GM23338 (cell line): ENCODE results near the gene CD58. TPM values are rescaled to one million over a fixed set of nuclear protein-coding genes. Genes with fewer than 3 reads are reported as not detected.
A peak's percentile ranks its signal among the peaks of the same experiment; 100 is the strongest.

Experiments
- ATAC-seq: fragments of 200-7000 bp; cut with Tn5 transposase; 3 replicates; pipeline ENCODE4 v1.9.1; 2020
- DNase-seq: peaks from one replicate; pipeline ENCODE4 v3.0.0-alpha.2; 2015; ENCODE audit warnings: low spot score
- H2AFZ ChIP-seq: fragments of 200-600 bp; sonication (generic); 2 replicates; pipeline ENCODE4 v1.8.0; 2016; ENCODE audit warnings: antibody characterized with exemption, mild to moderate bottlenecking, moderate library complexity
- H3F3A ChIP-seq: fragments of 200-600 bp; sonication (generic); replicated peaks from 2 replicates; pipeline ENCODE4 v1.8.0; 2017; ENCODE audit warnings: antibody characterized with exemption, mixed run types, low read depth
- H3K27ac ChIP-seq: fragments of 200-600 bp; sonication (generic); 2 replicates; pipeline ENCODE4 v1.6.1; 2016; ENCODE audit warnings: low read depth
- H3K27me3 ChIP-seq: fragments of 200-600 bp; sonication (generic); 2 replicates; pipeline ENCODE4 v1.8.0; 2016; ENCODE audit warnings: mild to moderate bottlenecking, mixed run types, moderate library complexity; ENCODE audit not compliant: insufficient read depth
- H3K36me3 ChIP-seq: fragments of 200-600 bp; sonication (generic); 2 replicates; pipeline ENCODE4 v1.8.0; 2016; ENCODE audit warnings: mild to moderate bottlenecking; ENCODE audit not compliant: insufficient read depth
- H3K4me1 ChIP-seq: fragments of 200-600 bp; sonication (generic); 2 replicates; pipeline ENCODE4 v1.8.0; 2016; ENCODE audit warnings: mild to moderate bottlenecking, moderate library complexity; ENCODE audit not compliant: insufficient read depth
- H3K4me2 ChIP-seq: fragments of 200-600 bp; sonication (generic); 2 replicates; pipeline ENCODE4 v1.7.1; 2017; ENCODE audit warnings: mixed run types
- H3K4me3 ChIP-seq: fragments of 200-600 bp; sonication (generic); 2 replicates; pipeline ENCODE4 v1.6.1; 2016; ENCODE audit warnings: mixed run types
- H3K79me2 ChIP-seq: fragments of 200-600 bp; sonication (generic); replicated peaks from 2 replicates; pipeline ENCODE4 v1.8.0; 2017; ENCODE audit warnings: mild to moderate bottlenecking; ENCODE audit not compliant: insufficient read depth
- H3K9me2 ChIP-seq: fragments of 200-600 bp; sonication (generic); 2 replicates; pipeline ENCODE4 v1.8.0; 2017; ENCODE audit not compliant: insufficient read depth
- H4K20me1 ChIP-seq: fragments of 200-600 bp; sonication (generic); replicated peaks from 2 replicates; pipeline ENCODE4 v1.8.0; 2017; ENCODE audit warnings: mild to moderate bottlenecking; ENCODE audit not compliant: insufficient read depth
- H3K27ac Mint-ChIP-seq: 2 replicates; pipeline ENCODE4 v1.8.0; 2020; ENCODE audit warnings: inconsistent platforms, mild to moderate bottlenecking, moderate library complexity, mixed read lengths
- H3K27me3 Mint-ChIP-seq: 3 replicates; pipeline ENCODE4 v1.8.0; 2022; ENCODE audit warnings: low read depth, mild to moderate bottlenecking, moderate library complexity, mixed read lengths, inconsistent platforms; ENCODE audit not compliant: insufficient read depth, poor library complexity
- H3K36me3 Mint-ChIP-seq: 3 replicates; pipeline ENCODE4 v1.8.0; 2021; ENCODE audit warnings: low read depth, mild to moderate bottlenecking, inconsistent platforms, moderate library complexity, mixed read lengths
- H3K4me1 Mint-ChIP-seq: 3 replicates; pipeline ENCODE4 v1.8.0; 2020; ENCODE audit warnings: mild to moderate bottlenecking, inconsistent platforms, mixed read lengths
- H3K4me3 Mint-ChIP-seq: 3 replicates; pipeline ENCODE4 v1.8.0; 2021; ENCODE audit warnings: moderate library complexity, mild to moderate bottlenecking, inconsistent platforms, mixed read lengths
- H3K9me3 Mint-ChIP-seq: 3 replicates; pipeline ENCODE4 v1.8.0; 2020; ENCODE audit warnings: moderate library complexity, mild to moderate bottlenecking, inconsistent platforms, mixed read lengths
- CREB1 ChIP-seq: fragments of 250-450 bp; sonication (Bioruptor Pico); IDR thresholded peaks from 2 replicates; pipeline ENCODE4 v1.5.0; 2020; ENCODE audit warnings: low read depth, mild to moderate bottlenecking, moderate library complexity
- EZH2 ChIP-seq: fragments of 200-600 bp; sonication (generic); IDR thresholded peaks from one replicate; pipeline ENCODE4 v1.8.0; 2017; ENCODE audit warnings: antibody characterized with exemption, mild to moderate bottlenecking, low read depth; ENCODE audit not compliant: unreplicated experiment
- EZH2phosphoT487 ChIP-seq: fragments of 200-600 bp; sonication (generic); IDR thresholded peaks from one replicate; pipeline ENCODE4 v1.8.1; 2018; ENCODE audit warnings: antibody characterized with exemption; ENCODE audit not compliant: unreplicated experiment
- JUNB ChIP-seq: IDR thresholded peaks from one replicate; pipeline ENCODE4 v1.6.1; 2016; ENCODE audit warnings: antibody characterized with exemption; ENCODE audit not compliant: unreplicated experiment
- NANOG ChIP-seq: IDR thresholded peaks from 2 replicates; pipeline ENCODE4 v1.6.1; 2016; ENCODE audit warnings: antibody characterized with exemption, borderline replicate concordance
- POLR2AphosphoS5 ChIP-seq: IDR thresholded peaks from 2 replicates; pipeline ENCODE4 v1.6.1; 2016; ENCODE audit warnings: antibody characterized with exemption, low read depth
- STAT1 ChIP-seq: IDR thresholded peaks from one replicate; pipeline ENCODE4 v1.6.1; 2016; ENCODE audit warnings: antibody characterized with exemption; ENCODE audit not compliant: unreplicated experiment
- ZNF114 ChIP-seq: fragments of 250-450 bp; sonication (Bioruptor Pico); IDR thresholded peaks from 2 replicates; pipeline ENCODE4 v1.5.0; 2020; ENCODE audit warnings: mild to moderate bottlenecking, moderate library complexity
- ZNF331 ChIP-seq: fragments of 250-450 bp; sonication (Bioruptor Pico); IDR thresholded peaks from 2 replicates; pipeline ENCODE4 v1.5.0; 2020; ENCODE audit warnings: low read depth, mild to moderate bottlenecking, moderate library complexity
- polyA plus RNA-seq: library from polyadenylated mRNA; unstranded; fragments of >200 nt; fragmentation: Nextera tagmentation; extraction: Ambion mirVana; gene quantifications from 2 replicates; pipeline ENCODE4 v1.2.1, GENCODE V29; 2016
- total RNA-seq: library from RNA; depleted of rRNA; stranded (reverse); fragments of >200 nt; shearing (Covaris generic); gene quantifications from 2 replicates; pipeline ENCODE4 v1.2.3, GENCODE V29; 2014
- TF ChIP-seq, protein P1 (sequence below), 2 experiments: fragments of 200-600 bp in 1 of 2; sonication (generic) in 1 of 2; conservative IDR thresholded peaks; 2 replicates each; pipeline versions ENCODE4 v1.5.1 to v1.6.1; 2016 to 2017; ENCODE audit warnings: antibody characterized with exemption in 2 of 2, low read depth in 2 of 2, mild to moderate bottlenecking in 2 of 2, moderate library complexity in 1 of 2
- TF ChIP-seq, protein P2 (sequence below): IDR thresholded peaks from one replicate; pipeline ENCODE4 v1.6.1; 2018; ENCODE audit warnings: antibody characterized with exemption; ENCODE audit not compliant: unreplicated experiment
- TF ChIP-seq, protein P3 (sequence below): fragments of 250-450 bp; sonication (Bioruptor Pico); IDR thresholded peaks from 2 replicates; pipeline ENCODE4 v1.5.0; 2020; ENCODE audit warnings: mild to moderate bottlenecking, moderate library complexity
- TF ChIP-seq, protein P4 (sequence below): IDR thresholded peaks from 2 replicates; pipeline ENCODE4 v1.6.1; 2016; ENCODE audit warnings: antibody characterized with exemption

The CD58 gene
- total and polyA plus RNA-seq, 2 experiments from 2014 or later: 9.2 to 12.5 TPM

DNA sequence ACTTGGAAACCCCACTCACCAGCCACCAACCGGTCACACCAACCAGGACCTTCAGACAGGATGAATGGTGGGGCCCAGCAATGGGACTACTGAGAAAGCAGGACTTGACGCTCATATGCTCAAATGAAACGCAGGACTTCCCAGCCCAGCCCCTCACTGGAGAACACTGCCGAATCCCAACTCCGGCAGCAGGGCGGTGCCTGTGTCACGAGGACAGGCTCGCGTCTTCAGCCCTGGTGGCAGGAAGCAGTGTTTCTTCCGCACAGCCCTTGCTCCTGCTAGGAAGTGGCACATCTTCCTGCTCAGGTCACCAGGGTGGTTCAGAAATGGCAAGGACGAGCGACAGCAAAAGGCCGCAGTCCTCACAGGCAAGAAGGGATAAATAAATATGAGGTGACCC, 38.9 kb downstream of the CD58 start:
- Mint-ChIP-seq H3K27me3 (no peaks in the 10 kb centered on the region), H3K4me1 (no peaks in the 10 kb centered on the region), H3K27ac (no peak overlapping the region), H3K36me3 (peaks cover 24% of the 10 kb centered on the region), H3K4me3 (no peak overlapping the region), H3K9me3 (peaks cover 5% of the 10 kb centered on the region; the same call in 1 of the 3 replicates)
- no peaks in the 10 kb centered on the region; the same call in 1 of the 2 replicates for H3K36me3 ChIP-seq
- no peaks in the 10 kb centered on the region for H3K27me3 ChIP-seq
- H3K4me1 ChIP-seq: no peaks in the 10 kb centered on the region
- H3K79me2 ChIP-seq: no peaks in the 10 kb centered on the region
- ATAC-seq (peak; percentile 71), DNase-seq (peak; percentile 26)
- no peaks in the 10 kb centered on the region for H3F3A ChIP-seq
- no peaks in the 10 kb centered on the region for H3K9me2 ChIP-seq
- no peak overlapping the region for H2AFZ ChIP-seq
- H3K4me2 ChIP-seq: no peak overlapping the region
- H3K27ac ChIP-seq: no peak overlapping the region
- TF ChIP-seq NANOG: no peak
- TF ChIP-seq ZNF114 (CRISPR knock-in tag): no peak
- TF ChIP-seq ZNF331 (CRISPR knock-in tag): no peak
- TF ChIP-seq, protein P1, sequence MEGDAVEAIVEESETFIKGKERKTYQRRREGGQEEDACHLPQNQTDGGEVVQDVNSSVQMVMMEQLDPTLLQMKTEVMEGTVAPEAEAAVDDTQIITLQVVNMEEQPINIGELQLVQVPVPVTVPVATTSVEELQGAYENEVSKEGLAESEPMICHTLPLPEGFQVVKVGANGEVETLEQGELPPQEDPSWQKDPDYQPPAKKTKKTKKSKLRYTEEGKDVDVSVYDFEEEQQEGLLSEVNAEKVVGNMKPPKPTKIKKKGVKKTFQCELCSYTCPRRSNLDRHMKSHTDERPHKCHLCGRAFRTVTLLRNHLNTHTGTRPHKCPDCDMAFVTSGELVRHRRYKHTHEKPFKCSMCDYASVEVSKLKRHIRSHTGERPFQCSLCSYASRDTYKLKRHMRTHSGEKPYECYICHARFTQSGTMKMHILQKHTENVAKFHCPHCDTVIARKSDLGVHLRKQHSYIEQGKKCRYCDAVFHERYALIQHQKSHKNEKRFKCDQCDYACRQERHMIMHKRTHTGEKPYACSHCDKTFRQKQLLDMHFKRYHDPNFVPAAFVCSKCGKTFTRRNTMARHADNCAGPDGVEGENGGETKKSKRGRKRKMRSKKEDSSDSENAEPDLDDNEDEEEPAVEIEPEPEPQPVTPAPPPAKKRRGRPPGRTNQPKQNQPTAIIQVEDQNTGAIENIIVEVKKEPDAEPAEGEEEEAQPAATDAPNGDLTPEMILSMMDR (conservative IDR thresholded peaks at IDR 0.05; ENCODE audit: low read depth in 2 of 2): no peak
- TF ChIP-seq, protein P2, sequence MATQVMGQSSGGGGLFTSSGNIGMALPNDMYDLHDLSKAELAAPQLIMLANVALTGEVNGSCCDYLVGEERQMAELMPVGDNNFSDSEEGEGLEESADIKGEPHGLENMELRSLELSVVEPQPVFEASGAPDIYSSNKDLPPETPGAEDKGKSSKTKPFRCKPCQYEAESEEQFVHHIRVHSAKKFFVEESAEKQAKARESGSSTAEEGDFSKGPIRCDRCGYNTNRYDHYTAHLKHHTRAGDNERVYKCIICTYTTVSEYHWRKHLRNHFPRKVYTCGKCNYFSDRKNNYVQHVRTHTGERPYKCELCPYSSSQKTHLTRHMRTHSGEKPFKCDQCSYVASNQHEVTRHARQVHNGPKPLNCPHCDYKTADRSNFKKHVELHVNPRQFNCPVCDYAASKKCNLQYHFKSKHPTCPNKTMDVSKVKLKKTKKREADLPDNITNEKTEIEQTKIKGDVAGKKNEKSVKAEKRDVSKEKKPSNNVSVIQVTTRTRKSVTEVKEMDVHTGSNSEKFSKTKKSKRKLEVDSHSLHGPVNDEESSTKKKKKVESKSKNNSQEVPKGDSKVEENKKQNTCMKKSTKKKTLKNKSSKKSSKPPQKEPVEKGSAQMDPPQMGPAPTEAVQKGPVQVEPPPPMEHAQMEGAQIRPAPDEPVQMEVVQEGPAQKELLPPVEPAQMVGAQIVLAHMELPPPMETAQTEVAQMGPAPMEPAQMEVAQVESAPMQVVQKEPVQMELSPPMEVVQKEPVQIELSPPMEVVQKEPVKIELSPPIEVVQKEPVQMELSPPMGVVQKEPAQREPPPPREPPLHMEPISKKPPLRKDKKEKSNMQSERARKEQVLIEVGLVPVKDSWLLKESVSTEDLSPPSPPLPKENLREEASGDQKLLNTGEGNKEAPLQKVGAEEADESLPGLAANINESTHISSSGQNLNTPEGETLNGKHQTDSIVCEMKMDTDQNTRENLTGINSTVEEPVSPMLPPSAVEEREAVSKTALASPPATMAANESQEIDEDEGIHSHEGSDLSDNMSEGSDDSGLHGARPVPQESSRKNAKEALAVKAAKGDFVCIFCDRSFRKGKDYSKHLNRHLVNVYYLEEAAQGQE: no peak
- no peak for TF ChIP-seq JUNB
- no peak for TF ChIP-seq EZH2
- no peak for TF ChIP-seq STAT1
- TF ChIP-seq, protein P3, sequence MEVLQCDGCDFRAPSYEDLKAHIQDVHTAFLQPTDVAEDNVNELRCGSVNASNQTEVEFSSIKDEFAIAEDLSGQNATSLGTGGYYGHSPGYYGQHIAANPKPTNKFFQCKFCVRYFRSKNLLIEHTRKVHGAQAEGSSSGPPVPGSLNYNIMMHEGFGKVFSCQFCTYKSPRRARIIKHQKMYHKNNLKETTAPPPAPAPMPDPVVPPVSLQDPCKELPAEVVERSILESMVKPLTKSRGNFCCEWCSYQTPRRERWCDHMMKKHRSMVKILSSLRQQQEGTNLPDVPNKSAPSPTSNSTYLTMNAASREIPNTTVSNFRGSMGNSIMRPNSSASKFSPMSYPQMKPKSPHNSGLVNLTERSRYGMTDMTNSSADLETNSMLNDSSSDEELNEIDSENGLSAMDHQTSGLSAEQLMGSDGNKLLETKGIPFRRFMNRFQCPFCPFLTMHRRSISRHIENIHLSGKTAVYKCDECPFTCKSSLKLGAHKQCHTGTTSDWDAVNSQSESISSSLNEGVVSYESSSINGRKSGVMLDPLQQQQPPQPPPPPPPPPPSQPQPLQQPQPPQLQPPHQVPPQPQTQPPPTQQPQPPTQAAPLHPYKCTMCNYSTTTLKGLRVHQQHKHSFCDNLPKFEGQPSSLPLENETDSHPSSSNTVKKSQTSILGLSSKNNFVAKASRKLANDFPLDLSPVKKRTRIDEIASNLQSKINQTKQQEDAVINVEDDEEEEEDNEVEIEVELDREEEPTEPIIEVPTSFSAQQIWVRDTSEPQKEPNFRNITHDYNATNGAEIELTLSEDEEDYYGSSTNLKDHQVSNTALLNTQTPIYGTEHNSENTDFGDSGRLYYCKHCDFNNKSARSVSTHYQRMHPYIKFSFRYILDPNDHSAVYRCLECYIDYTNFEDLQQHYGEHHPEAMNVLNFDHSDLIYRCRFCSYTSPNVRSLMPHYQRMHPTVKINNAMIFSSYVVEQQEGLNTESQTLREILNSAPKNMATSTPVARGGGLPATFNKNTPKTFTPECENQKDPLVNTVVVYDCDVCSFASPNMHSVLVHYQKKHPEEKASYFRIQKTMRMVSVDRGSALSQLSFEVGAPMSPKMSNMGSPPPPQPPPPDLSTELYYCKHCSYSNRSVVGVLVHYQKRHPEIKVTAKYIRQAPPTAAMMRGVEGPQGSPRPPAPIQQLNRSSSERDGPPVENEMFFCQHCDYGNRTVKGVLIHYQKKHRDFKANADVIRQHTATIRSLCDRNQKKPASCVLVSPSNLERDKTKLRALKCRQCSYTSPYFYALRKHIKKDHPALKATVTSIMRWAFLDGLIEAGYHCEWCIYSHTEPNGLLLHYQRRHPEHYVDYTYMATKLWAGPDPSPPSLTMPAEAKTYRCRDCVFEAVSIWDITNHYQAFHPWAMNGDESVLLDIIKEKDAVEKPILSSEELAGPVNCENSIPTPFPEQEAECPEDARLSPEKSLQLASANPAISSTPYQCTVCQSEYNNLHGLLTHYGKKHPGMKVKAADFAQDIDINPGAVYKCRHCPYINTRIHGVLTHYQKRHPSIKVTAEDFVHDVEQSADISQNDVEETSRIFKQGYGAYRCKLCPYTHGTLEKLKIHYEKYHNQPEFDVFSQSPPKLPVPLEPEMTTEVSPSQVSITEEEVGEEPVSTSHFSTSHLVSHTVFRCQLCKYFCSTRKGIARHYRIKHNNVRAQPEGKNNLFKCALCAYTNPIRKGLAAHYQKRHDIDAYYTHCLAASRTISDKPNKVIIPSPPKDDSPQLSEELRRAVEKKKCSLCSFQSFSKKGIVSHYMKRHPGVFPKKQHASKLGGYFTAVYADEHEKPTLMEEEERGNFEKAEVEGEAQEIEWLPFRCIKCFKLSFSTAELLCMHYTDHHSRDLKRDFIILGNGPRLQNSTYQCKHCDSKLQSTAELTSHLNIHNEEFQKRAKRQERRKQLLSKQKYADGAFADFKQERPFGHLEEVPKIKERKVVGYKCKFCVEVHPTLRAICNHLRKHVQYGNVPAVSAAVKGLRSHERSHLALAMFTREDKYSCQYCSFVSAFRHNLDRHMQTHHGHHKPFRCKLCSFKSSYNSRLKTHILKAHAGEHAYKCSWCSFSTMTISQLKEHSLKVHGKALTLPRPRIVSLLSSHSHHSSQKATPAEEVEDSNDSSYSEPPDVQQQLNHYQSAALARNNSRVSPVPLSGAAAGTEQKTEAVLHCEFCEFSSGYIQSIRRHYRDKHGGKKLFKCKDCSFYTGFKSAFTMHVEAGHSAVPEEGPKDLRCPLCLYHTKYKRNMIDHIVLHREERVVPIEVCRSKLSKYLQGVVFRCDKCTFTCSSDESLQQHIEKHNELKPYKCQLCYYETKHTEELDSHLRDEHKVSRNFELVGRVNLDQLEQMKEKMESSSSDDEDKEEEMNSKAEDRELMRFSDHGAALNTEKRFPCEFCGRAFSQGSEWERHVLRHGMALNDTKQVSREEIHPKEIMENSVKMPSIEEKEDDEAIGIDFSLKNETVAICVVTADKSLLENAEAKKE (CRISPR knock-in tag): no peak
- no peak for TF ChIP-seq EZH2phosphoT487
- TF ChIP-seq, protein P4, sequence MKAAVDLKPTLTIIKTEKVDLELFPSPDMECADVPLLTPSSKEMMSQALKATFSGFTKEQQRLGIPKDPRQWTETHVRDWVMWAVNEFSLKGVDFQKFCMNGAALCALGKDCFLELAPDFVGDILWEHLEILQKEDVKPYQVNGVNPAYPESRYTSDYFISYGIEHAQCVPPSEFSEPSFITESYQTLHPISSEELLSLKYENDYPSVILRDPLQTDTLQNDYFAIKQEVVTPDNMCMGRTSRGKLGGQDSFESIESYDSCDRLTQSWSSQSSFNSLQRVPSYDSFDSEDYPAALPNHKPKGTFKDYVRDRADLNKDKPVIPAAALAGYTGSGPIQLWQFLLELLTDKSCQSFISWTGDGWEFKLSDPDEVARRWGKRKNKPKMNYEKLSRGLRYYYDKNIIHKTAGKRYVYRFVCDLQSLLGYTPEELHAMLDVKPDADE: no peak
- no peak for TF ChIP-seq CREB1
- no peak for TF ChIP-seq POLR2AphosphoS5
- H3K4me3 ChIP-seq: no peak overlapping the region
- H4K20me1 ChIP-seq: no peaks in the 10 kb centered on the region
